HepG2 (cell line): ENCODE data around the gene BPIFB2. TPM values are rescaled to one million over a fixed set of nuclear protein-coding genes. Genes with fewer than 3 reads are reported as not detected.
"Not testable (repeated sequence)": the region's sequence is repeated elsewhere in the genome, so short reads cannot be mapped to it uniquely, and the experiment has no call there.

Experiments
- ATAC-seq: fragments of 200-7000 bp; cut with Tn5 transposase; 3 replicates; pipeline ENCODE4 v1.9.1; 2020; ENCODE audit warnings: mild to moderate bottlenecking, moderate library complexity
- BruUV-seq: library from RNA; stranded (reverse); fragments of 400-500 nt; replicated peaks from 2 replicates; lab custom pipeline; 2021; lab: Mats Ljungman, UMichigan
- CTCF ChIA-PET: fragments of 300-600 bp; formaldehyde crosslinking; extraction: SDS; loops from one replicate; lab custom pipeline; 2021; ENCODE audit warnings: low total read pairs, inconsistent platforms, low intra/inter-chr PET ratio; lab: Yijun Ruan, JAX
- POLR2A ChIA-PET: fragments of 350-600 bp; sonication (Branson Sonifier 250); formaldehyde crosslinking; loops from one replicate; lab custom pipeline; 2020; ENCODE audit warnings: antibody characterized with exemption, inconsistent platforms; lab: Yijun Ruan, JAX
- DNase-seq: peaks from one replicate; pipeline ENCODE4 v3.0.0-alpha.2; 2015; ENCODE audit warnings: low spot score
- FAIRE-seq: peaks from 3 replicates; lab custom pipeline; 2011; peaks lifted over from hg19 to GRCh38; lab: Jason Lieb, UNC
- H2AFZ ChIP-seq: one replicate; pipeline ENCODE4 v1.6.1; 2011; ENCODE audit warnings: low read length, inconsistent platforms
- H3K27ac ChIP-seq: fragments of 300-600 bp; 3 replicates; pipeline ENCODE4 v1.8.0; 2011; ENCODE audit warnings: mixed run types, mild to moderate bottlenecking, mixed read lengths, low read length, inconsistent platforms; ENCODE audit not compliant: insufficient read depth; ENCODE audit errors: extremely low read length
- H3K27me3 ChIP-seq, 2 experiments: fragments of 200-600 bp in 1 of 2; 2 replicates in 1 of 2; 3 replicates in 1 of 2; pipeline versions ENCODE4 v1.6.0 to v1.8.0; 2011; ENCODE audit warnings: low read length in 2 of 2, mild to moderate bottlenecking in 2 of 2, moderate library complexity in 2 of 2, inconsistent platforms in 1 of 2; ENCODE audit not compliant: insufficient read depth in 2 of 2, control insufficient read depth in 1 of 2
- H3K36me3 ChIP-seq, 2 experiments: fragments of 200-600 bp in 1 of 2; replicated peaks in 1 of 2; 2 replicates in 1 of 2; 3 replicates in 1 of 2; pipeline versions ENCODE4 v1.5.1 to v1.8.0; 2011; ENCODE audit warnings: low read length in 2 of 2, inconsistent platforms in 1 of 2; ENCODE audit not compliant: insufficient read depth in 2 of 2, control insufficient read depth in 1 of 2
- H3K4me1 ChIP-seq: 2 replicates; pipeline ENCODE4 v1.5.1; 2012; ENCODE audit warnings: low read length, inconsistent platforms; ENCODE audit not compliant: insufficient read depth
- H3K4me2 ChIP-seq: 2 replicates; pipeline ENCODE4 v1.6.0; 2011; ENCODE audit warnings: low read depth, low read length, inconsistent platforms
- H3K4me3 ChIP-seq, 3 experiments: fragments of 200-600 bp in 1 of 3; sonication (generic), shearing (Covaris generic) in 1 of 3; replicated peaks in 1 of 3; 2 replicates each; pipeline ENCODE4 v1.5.1; 2011 to 2016; ENCODE audit warnings: low read length in 3 of 3, inconsistent platforms in 2 of 3, low read depth in 2 of 3, mild to moderate bottlenecking in 2 of 3, control low read depth in 1 of 3, mixed read lengths in 1 of 3; ENCODE audit not compliant: insufficient read depth in 1 of 3
- H3K79me2 ChIP-seq: one replicate; pipeline ENCODE4 v1.6.1; 2011; ENCODE audit warnings: low read length, inconsistent platforms; ENCODE audit not compliant: insufficient read depth
- H3K9ac ChIP-seq: 2 replicates; pipeline ENCODE4 v1.6.0; 2011; ENCODE audit warnings: mild to moderate bottlenecking, low read depth, low read length, inconsistent platforms; ENCODE audit not compliant: insufficient read depth
- H3K9me3 ChIP-seq: 2 replicates; pipeline ENCODE4 v1.5.1; 2012; ENCODE audit warnings: mild to moderate bottlenecking, low read length
- H4K20me1 ChIP-seq: 2 replicates; pipeline ENCODE4 v1.6.0; 2011; ENCODE audit warnings: inconsistent platforms, mild to moderate bottlenecking, low read length, moderate library complexity; ENCODE audit not compliant: insufficient read depth
- DR1 ChIP-seq: sonication (generic); formaldehyde crosslinking; IDR thresholded peaks from 2 replicates; pipeline ENCODE4 v1.8.0; 2021; ENCODE audit warnings: mild to moderate bottlenecking, missing genetic modification reagents, inconsistent platforms
- GFI1 ChIP-seq: sonication (generic); formaldehyde crosslinking; IDR thresholded peaks from 2 replicates; pipeline ENCODE4 v1.5.0; 2020; ENCODE audit warnings: missing genetic modification reagents, mild to moderate bottlenecking, borderline replicate concordance
- HOXA3 ChIP-seq: sonication (generic); formaldehyde crosslinking; IDR thresholded peaks from 2 replicates; pipeline ENCODE4 v1.5.0; 2020; ENCODE audit warnings: missing genetic modification reagents
- ZBTB34 ChIP-seq: sonication (generic); formaldehyde crosslinking; IDR thresholded peaks from 2 replicates; pipeline ENCODE4 v1.8.0; 2022; ENCODE audit warnings: mild to moderate bottlenecking, missing genetic modification reagents
- ZNF629 ChIP-seq: sonication (generic); formaldehyde crosslinking; conservative IDR thresholded peaks from 2 replicates; pipeline ENCODE4 v1.5.0; 2020; ENCODE audit warnings: missing genetic modification reagents
- ZNF652 ChIP-seq: IDR thresholded peaks from 2 replicates; pipeline ENCODE4 v1.6.1; 2016; ENCODE audit warnings: low read depth, borderline replicate concordance
- ZNF687 ChIP-seq: sonication (generic); formaldehyde crosslinking; IDR thresholded peaks from 2 replicates; pipeline ENCODE4 v1.5.1; 2020; ENCODE audit warnings: mild to moderate bottlenecking, missing genetic modification reagents, moderate library complexity
- ZSCAN25 ChIP-seq: sonication (generic); formaldehyde crosslinking; IDR thresholded peaks from 2 replicates; pipeline ENCODE4 v1.8.0; 2022; ENCODE audit warnings: mild to moderate bottlenecking, missing genetic modification reagents
- WGBS: methylation state at CpG from one replicate; pipeline ENCODE4 v1.1.6; 2017; ENCODE audit warnings: low lambda C conversion rate; 5-methylcytosine and 5-hydroxymethylcytosine counted together
- in situ Hi-C: cut with HindIII; loops from 2 replicates; pipeline ENCODE4 v1.10.0; 2017; ENCODE audit warnings: low pct_unique_long_range_greater_than_20kb; ENCODE audit not compliant: extremely low pct_ligation_motif_present
- intact Hi-C: fragments of 100-400 bp; cut with micrococcal nuclease; formaldehyde crosslinking; loops from one replicate; pipeline ENCODE4 v1.10.0; 2022; ENCODE audit not compliant: unreplicated experiment
- polyA plus RNA-seq, 8 experiments: library from polyadenylated mRNA; depleted of rRNA in 3 of 8; stranded (reverse) in 7 of 8; unstranded in 1 of 8; fragments of >200 nt; fragmentation: Illumina TruSeq in 4 of 8; extraction: Trizol in 4 of 8; gene quantifications; 2 replicates each; pipeline versions ENCODE4 v1.2.1 to v1.2.3, GENCODE V29; 2011 to 2016; ENCODE audit warnings: low read depth in 4 of 8, missing spikeins in 1 of 8, mixed read lengths in 1 of 8; ENCODE audit not compliant: insufficient read depth in 1 of 8
- total RNA-seq, 5 experiments: library from RNA; depleted of rRNA; stranded (reverse); fragments of >200 nt; fragmentation: Illumina TruSeq; extraction: Trizol; gene quantifications; 2 replicates each; pipeline ENCODE4 v1.2.3, GENCODE V29; 2016; ENCODE audit warnings: low read depth in 1 of 5
- TF ChIP-seq, protein P1 (sequence below): sonication (generic); formaldehyde crosslinking; conservative IDR thresholded peaks from 2 replicates; pipeline ENCODE4 v1.5.0; 2020; ENCODE audit warnings: missing genetic modification reagents
- TF ChIP-seq, protein P2 (sequence below): sonication (generic); formaldehyde crosslinking; IDR thresholded peaks from 2 replicates; pipeline ENCODE4 v1.8.1; 2023; ENCODE audit warnings: missing genetic modification reagents, inconsistent platforms, borderline replicate concordance

Gene BPIFB2
- total and polyA plus RNA-seq, 2 of the 13 experiments (the other 11 are each of a cell fraction or from before 2014, with no cell fraction given): 54.5 to 902 TPM

DNA sequence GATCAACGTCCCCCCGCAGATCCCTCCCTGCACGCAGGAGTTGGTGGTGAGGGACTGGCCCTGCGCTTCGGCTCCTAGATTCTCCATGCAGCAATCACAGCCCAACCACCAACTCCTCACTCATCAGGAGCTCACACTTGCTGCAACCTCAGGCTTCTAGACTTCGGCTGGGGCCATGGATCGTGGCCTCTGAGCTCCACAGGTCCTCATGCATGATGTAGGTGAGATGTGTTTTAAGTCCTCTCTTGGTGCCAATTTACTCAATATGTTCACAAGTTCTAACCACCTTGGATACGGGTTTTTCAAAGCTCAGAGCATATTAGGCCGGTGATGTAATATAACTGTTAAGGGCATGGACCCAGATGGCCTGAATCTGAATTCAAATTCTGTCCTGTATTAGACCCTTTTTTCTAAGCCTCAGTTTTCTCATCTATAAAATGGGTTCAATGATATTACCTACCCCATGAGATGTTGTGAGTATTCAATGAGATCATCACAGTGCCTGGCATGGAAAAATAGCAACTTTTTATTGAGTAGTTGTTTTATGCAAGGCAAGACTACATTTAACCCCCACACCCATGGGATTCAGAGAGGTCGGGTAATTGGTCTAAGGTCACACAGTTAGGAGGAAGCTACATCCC lies 34.3 kb upstream of the BPIFB2 start (continued):
- TF ChIP-seq, protein P1, sequence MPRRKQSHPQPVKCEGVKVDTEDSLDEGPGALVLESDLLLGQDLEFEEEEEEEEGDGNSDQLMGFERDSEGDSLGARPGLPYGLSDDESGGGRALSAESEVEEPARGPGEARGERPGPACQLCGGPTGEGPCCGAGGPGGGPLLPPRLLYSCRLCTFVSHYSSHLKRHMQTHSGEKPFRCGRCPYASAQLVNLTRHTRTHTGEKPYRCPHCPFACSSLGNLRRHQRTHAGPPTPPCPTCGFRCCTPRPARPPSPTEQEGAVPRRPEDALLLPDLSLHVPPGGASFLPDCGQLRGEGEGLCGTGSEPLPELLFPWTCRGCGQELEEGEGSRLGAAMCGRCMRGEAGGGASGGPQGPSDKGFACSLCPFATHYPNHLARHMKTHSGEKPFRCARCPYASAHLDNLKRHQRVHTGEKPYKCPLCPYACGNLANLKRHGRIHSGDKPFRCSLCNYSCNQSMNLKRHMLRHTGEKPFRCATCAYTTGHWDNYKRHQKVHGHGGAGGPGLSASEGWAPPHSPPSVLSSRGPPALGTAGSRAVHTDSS (CRISPR knock-in tag): no peak
- TF ChIP-seq HOXA3 (CRISPR knock-in tag) (no peak), ZNF629 (CRISPR knock-in tag) (peak; percentile 91), ZSCAN25 (CRISPR knock-in tag) (no peak)
- TF ChIP-seq, protein P2, sequence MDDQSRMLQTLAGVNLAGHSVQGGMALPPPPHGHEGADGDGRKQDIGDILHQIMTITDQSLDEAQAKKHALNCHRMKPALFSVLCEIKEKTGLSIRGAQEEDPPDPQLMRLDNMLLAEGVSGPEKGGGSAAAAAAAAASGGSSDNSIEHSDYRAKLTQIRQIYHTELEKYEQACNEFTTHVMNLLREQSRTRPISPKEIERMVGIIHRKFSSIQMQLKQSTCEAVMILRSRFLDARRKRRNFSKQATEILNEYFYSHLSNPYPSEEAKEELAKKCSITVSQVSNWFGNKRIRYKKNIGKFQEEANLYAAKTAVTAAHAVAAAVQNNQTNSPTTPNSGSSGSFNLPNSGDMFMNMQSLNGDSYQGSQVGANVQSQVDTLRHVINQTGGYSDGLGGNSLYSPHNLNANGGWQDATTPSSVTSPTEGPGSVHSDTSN (CRISPR knock-in tag): no peak

DNA sequence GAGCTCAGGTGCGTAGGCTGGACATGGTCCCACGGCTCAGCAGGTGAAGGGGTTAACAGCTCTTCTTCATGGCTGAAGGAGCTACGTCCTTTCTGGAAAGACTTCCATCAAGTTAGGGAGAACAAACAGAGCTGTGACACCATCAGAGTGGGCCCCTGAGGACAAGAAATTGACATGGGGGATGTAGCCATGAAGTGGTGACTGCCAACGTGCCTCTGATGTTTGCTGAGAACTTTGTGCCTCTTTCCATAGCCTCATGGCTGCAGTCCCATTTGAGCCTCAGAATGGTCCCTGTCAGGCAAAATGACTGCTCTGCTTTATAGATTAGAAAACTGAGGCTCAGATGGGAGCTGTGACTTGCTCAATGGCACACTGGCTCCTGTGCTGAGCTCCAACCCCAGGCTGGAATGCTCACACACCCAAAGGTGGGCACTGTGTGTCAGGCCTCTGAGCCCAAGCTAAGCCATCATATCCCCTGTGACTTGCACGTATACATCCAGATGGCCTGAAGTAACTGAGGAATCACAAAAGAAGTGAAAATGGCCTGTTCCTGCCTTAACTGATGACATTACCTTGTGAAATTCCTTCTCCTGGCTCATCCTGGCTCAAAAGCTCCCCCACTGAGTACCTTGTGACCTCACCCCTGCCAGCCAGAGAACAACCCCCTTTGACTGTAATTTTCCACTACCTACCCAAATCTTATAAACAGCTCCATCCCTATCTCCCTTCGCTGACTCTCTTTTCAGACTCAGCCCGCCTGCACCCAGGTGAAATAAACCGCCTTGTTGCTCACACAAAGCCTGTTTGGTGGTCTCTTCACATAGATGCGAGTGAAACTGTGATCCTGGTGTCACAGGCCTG lies 33.1 kb upstream of the BPIFB2 start:
- Histone ChIP-seq H3K4me2 (peak overlapping the region; percentile 34), H3K4me1 (peaks cover 74% of the 10 kb centered on the region), H3K27me3 (peaks cover 6 to 31% of the 10 kb centered on the region in 2 experiments)
- H3K4me3 ChIP-seq, H3K79me2 ChIP-seq, H3K27ac ChIP-seq, DNase-seq, H3K9ac ChIP-seq, H4K20me1 ChIP-seq, H3K9me3 ChIP-seq, H3K36me3 ChIP-seq, ATAC-seq, in situ Hi-C loops, H2AFZ ChIP-seq, FAIRE-seq, BruUV-seq, POLR2A ChIA-PET, CTCF ChIA-PET, intact Hi-C loops: not testable (repeated sequence)
- 48% methylated on average over 9 of the region's 9 CpGs for WGBS
- TF ChIP-seq GFI1 (CRISPR knock-in tag) (0 out of 2 replicates have a peak, but pooled peaks have one; percentile 21), ZNF687 (peak; percentile 28; the same call in 1 of the 2 replicates), DR1 (CRISPR knock-in tag) (0 out of 2 replicates have a peak, but pooled peaks have one; percentile 0), ZNF652 (CRISPR knock-in tag) (peak; percentile 67; the same call in 1 of the 2 replicates), ZBTB34 (0 out of 2 replicates have a peak, but pooled peaks have one; percentile 40)
